Cardiac fibroblast (primary cell): ENCODE results near the gene OR1J4.

ENCODE experiments used
- DNase-seq, 2 donors: peaks; one replicate each; pipeline versions ENCODE4 v3.0.0 to v3.0.0-alpha.2; 2010; ENCODE audit warnings: low read depth in 2 of 2
- H3K4me3 ChIP-seq, 2 donors: replicated peaks in 1 of 2; 1 replicate in 1 of 2; 2 replicates in 1 of 2; pipeline ENCODE4 v1.5.1; 2011; ENCODE audit warnings: low read depth in 2 of 2, low read length in 2 of 2, mild to moderate bottlenecking in 2 of 2, moderate library complexity in 1 of 2
- CTCF ChIP-seq: IDR thresholded peaks from one replicate; pipeline ENCODE4 v1.5.1; 2011; ENCODE audit warnings: low read depth, mild to moderate bottlenecking, low read length, inconsistent platforms

The OR1J4 gene

GRCh38 chr9:122562134-122562760 lies 43.3 kb downstream of the OR1J4 start:
- no peak for TF ChIP-seq CTCF
- DNase-seq: no peak
- H3K4me3 ChIP-seq: no peak overlapping the region

- DNase-seq: no peak
- no peak for TF ChIP-seq CTCF
- no peak overlapping the region for H3K4me3 ChIP-seq
Measured at GRCh38 chr9:122567901-122568300, 49.0 kb downstream of the OR1J4 start.
